B cell (primary cell): ENCODE data around the gene ATOH1. TPM values are rescaled to one million over a fixed set of nuclear protein-coding genes. Genes with fewer than 3 reads are reported as not detected.

Source experiments
- ATAC-seq: fragments of 200-7000 bp; cut with Tn5 transposase; one replicate; pipeline ENCODE4 v1.10.0; 2021; ENCODE audit warnings: low read depth, mild to moderate bottlenecking, moderate number of reproducible peaks, moderate library complexity
- CTCF ChIA-PET: fragments of 350-600 bp; sonication (Branson Sonifier 250); formaldehyde crosslinking; loops from one replicate; lab custom pipeline; 2021; ENCODE audit warnings: antibody characterized with exemption, inconsistent platforms; lab: Charles Lee
- POLR2A ChIA-PET: fragments of 350-600 bp; sonication (Branson Sonifier 250); formaldehyde crosslinking; loops from one replicate; lab custom pipeline; 2021; ENCODE audit warnings: antibody characterized with exemption; lab: Charles Lee
- DNase-seq: peaks from one replicate; pipeline ENCODE4 v3.0.0; 2013
- H2AFZ ChIP-seq: 2 replicates; pipeline ENCODE4 v1.6.1; 2012; ENCODE audit warnings: mild to moderate bottlenecking, low read depth, low read length; ENCODE audit not compliant: insufficient read depth, poor library complexity, severe bottlenecking
- H3K27ac ChIP-seq, 2 donors: 1 replicate in 1 of 2; 2 replicates in 1 of 2; pipeline ENCODE4 v1.5.1; 2012 to 2013; ENCODE audit warnings: low read length in 2 of 2, mild to moderate bottlenecking in 2 of 2, moderate library complexity in 1 of 2
- H3K27me3 ChIP-seq, 4 experiments: fragments of 200-600 bp in 1 of 4; sonication (generic) in 1 of 4; replicated peaks in 1 of 4; 1 replicate in 2 of 4; 2 replicates in 2 of 4; pipeline versions ENCODE4 v1.6.1 to v1.7.0; 2013 to 2016; ENCODE audit warnings: low read length in 3 of 4, mild to moderate bottlenecking in 2 of 4, mixed read lengths in 1 of 4, moderate library complexity in 1 of 4; ENCODE audit not compliant: insufficient read depth in 4 of 4, control insufficient read depth in 3 of 4; ENCODE audit errors: control extremely low read depth in 1 of 4
- H3K36me3 ChIP-seq, 2 experiments: replicated peaks in 1 of 2; 1 replicate in 1 of 2; 2 replicates in 1 of 2; pipeline versions ENCODE4 v1.6.1 to v1.7.1; 2013; ENCODE audit warnings: low read length in 1 of 2; ENCODE audit not compliant: insufficient read depth in 2 of 2, control insufficient read depth in 1 of 2; ENCODE audit errors: control extremely low read depth in 1 of 2, extremely low read depth in 1 of 2
- H3K4me1 ChIP-seq, 2 donors: fragments of 200-600 bp in 1 of 2; sonication (generic) in 1 of 2; 1 replicate in 1 of 2; 2 replicates in 1 of 2; pipeline versions ENCODE4 v1.5.1 to v1.6.1; 2013 to 2017; ENCODE audit warnings: low read length in 2 of 2; ENCODE audit not compliant: control insufficient read depth in 2 of 2, insufficient read depth in 2 of 2
- H3K4me2 ChIP-seq: replicated peaks from 2 replicates; pipeline ENCODE3; 2012; ENCODE audit warnings: mild to moderate bottlenecking, low read depth, low read length; ENCODE audit not compliant: poor library complexity, severe bottlenecking
- H3K4me3 ChIP-seq, 5 experiments: fragments of 200-600 bp in 1 of 5; sonication (generic) in 1 of 5; 1 replicate in 3 of 5; 2 replicates in 2 of 5; pipeline versions ENCODE4 v1.5.1 to v1.7.0; 2011 to 2016; ENCODE audit warnings: low read length in 4 of 5, mild to moderate bottlenecking in 4 of 5, low read depth in 2 of 5, control low read depth in 1 of 5, moderate library complexity in 1 of 5; ENCODE audit not compliant: insufficient read depth in 1 of 5; ENCODE audit errors: control extremely low read depth in 1 of 5, extremely low read depth in 1 of 5
- H3K79me2 ChIP-seq: fragments of 200-600 bp; sonication (generic); one replicate; pipeline ENCODE4 v1.6.0; 2016; ENCODE audit warnings: low read length; ENCODE audit not compliant: control insufficient read depth, insufficient read depth
- H3K9ac ChIP-seq: fragments of 200-600 bp; sonication (generic); 2 replicates; pipeline ENCODE4 v1.6.1; 2017; ENCODE audit warnings: mild to moderate bottlenecking, low read length, moderate library complexity
- H3K9me3 ChIP-seq, 3 donors: one replicate each; pipeline versions ENCODE4 v1.6.1 to v1.7.1; 2013; ENCODE audit warnings: low read length in 2 of 3; ENCODE audit not compliant: control insufficient read depth in 2 of 3, insufficient read depth in 1 of 3; ENCODE audit errors: control extremely low read depth in 1 of 3
- H4K20me1 ChIP-seq: 2 replicates; pipeline ENCODE4 v1.6.0; 2012; ENCODE audit warnings: mild to moderate bottlenecking, low read length; ENCODE audit not compliant: insufficient read depth, control insufficient read depth, poor library complexity, severe bottlenecking
- H3K27ac Mint-ChIP-seq: one replicate; pipeline ENCODE4 v1.8.0; 2021; ENCODE audit warnings: mixed read lengths
- H3K27me3 Mint-ChIP-seq: one replicate; pipeline ENCODE4 v1.8.0; 2021; ENCODE audit warnings: mixed read lengths
- H3K4me1 Mint-ChIP-seq: one replicate; pipeline ENCODE4 v1.8.0; 2021; ENCODE audit warnings: mixed read lengths
- H3K4me3 Mint-ChIP-seq: one replicate; pipeline ENCODE4 v1.8.0; 2021; ENCODE audit warnings: mixed read lengths
- H3K9me3 Mint-ChIP-seq: one replicate; pipeline ENCODE4 v1.8.0; 2022; ENCODE audit warnings: mixed read lengths; ENCODE audit not compliant: insufficient read depth
- EZH2 ChIP-seq: IDR thresholded peaks from 2 replicates; pipeline ENCODE4 v1.6.1; 2012; ENCODE audit warnings: borderline replicate concordance, low read depth, mild to moderate bottlenecking, moderate library complexity, low read length; ENCODE audit not compliant: insufficient read depth, poor library complexity, severe bottlenecking
- WGBS: methylation state at CpG from one replicate; pipeline ENCODE4 v1.1.5; 2013; ENCODE audit warnings: missing lambda C conversion rate; ENCODE audit not compliant: insufficient coverage; 5-methylcytosine and 5-hydroxymethylcytosine counted together
- intact Hi-C: fragments of 100-400 bp; cut with micrococcal nuclease; formaldehyde crosslinking; loops from one replicate; pipeline ENCODE4 v1.10.0; 2022
- polyA plus RNA-seq: library from polyadenylated mRNA; depleted of rRNA; stranded (reverse); fragments of >200 nt; gene quantifications from 2 replicates; pipeline ENCODE4 v1.2.3, GENCODE V29; 2012
- total RNA-seq, 2 donors: library from RNA; stranded (reverse); fragments of 120-200 nt in 1 of 2; gene quantifications; 1 replicate in 1 of 2; 2 replicates in 1 of 2; pipeline versions ENCODE4 v1.2.3 to v1.2.4, GENCODE V29; 2013 to 2022
- TF ChIP-seq, protein P1 (sequence below): fragments of 200-600 bp; IDR thresholded peaks from one replicate; pipeline ENCODE4 v1.8.0; 2022; ENCODE audit warnings: antibody characterized with exemption, mild to moderate bottlenecking

ATOH1 gene
- total and polyA plus RNA-seq, 2 donors (not counting 1 experiment from before 2014, with no cell fraction given), result not detected

DNA sequence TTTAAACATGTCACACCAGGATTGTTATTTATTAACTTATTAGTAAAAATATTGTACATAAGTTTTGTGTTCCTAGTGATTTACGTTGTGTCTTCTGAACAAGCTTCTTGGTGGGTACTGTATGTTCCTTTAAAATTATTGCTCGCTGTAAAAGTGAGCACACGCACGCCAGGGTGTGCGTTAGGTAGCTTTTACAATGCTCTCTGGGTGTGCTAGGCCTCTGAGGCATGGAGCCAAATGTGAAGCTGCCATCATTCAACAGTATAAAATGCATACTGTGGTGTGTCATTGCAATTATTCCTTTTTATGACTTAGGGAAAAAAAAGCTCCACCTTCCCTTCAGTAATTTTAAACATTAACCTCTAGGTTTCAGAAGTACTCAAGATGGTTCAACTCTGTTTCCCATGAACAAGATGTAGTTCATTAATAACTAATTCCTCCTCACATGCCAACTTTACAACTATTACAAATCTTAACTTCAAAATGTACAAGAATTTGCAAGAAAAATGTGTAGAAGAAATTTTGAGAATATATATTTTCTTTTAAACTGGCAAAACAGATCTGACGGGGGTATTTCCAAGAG, 42.4 kb downstream of the ATOH1 start:
- H3K9me3 ChIP-seq, result no peaks in the 10 kb centered on the region
- H3K9ac ChIP-seq, result no peak overlapping the region
- no peaks in the 10 kb centered on the region for H3K27me3 ChIP-seq
- H4K20me1 ChIP-seq, result no peaks in the 10 kb centered on the region
- POLR2A ChIA-PET, result no interaction called here
- H3K4me2 ChIP-seq, result no peak overlapping the region
- no peak overlapping the region for H3K27ac ChIP-seq
- TF ChIP-seq EZH2, result no peak
- no peaks in the 10 kb centered on the region for H3K9me3 Mint-ChIP-seq
- H2AFZ ChIP-seq, result no peak overlapping the region
- CTCF ChIA-PET, result no interaction called here
- WGBS, result 90% methylated on average over 4 of the region's 6 CpGs
- no peaks in the 10 kb centered on the region for H3K27me3 Mint-ChIP-seq
- H3K4me3 ChIP-seq, result no peak overlapping the region
- intact Hi-C loops, result no loop called here
- no peak for DNase-seq
- no peak overlapping the region for H3K4me3 Mint-ChIP-seq
- no peaks in the 10 kb centered on the region for H3K4me1 ChIP-seq
- H3K79me2 ChIP-seq, result no peaks in the 10 kb centered on the region
- no peak for ATAC-seq
- H3K4me1 Mint-ChIP-seq, result no peaks in the 10 kb centered on the region
- no peaks in the 10 kb centered on the region for H3K36me3 ChIP-seq
- H3K27ac Mint-ChIP-seq, result no peak overlapping the region

DNA sequence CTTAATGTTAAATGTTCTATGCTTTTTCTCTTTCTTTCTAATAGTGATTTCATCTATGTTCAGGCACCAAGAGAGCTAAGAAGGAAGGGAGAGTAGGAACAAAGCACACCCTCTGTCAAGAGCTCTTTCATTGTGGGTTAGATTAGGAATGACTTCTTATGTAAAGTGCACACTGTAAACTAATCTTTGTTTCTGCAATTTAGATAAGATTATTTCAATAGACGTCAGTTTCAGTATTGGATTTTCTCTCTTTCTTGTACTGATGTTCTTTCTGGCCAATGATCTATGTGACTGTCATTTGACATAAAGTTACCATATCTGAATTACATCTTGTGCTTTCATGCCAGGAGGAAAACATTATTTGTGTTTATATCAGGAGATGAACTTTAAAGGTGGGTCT, 48.2 kb downstream of the ATOH1 start:
- no peak overlapping the region for H3K9ac ChIP-seq
- no peaks in the 10 kb centered on the region for H3K27me3 ChIP-seq
- peaks cover 0 to 4% (median 1%) of the 10 kb centered on the region in 3 donors for H3K9me3 ChIP-seq
- no peak overlapping the region for H3K27ac Mint-ChIP-seq
- H3K27ac ChIP-seq, result no peak overlapping the region
- ATAC-seq, result no peak
- no peak for TF ChIP-seq EZH2
- TF ChIP-seq, protein P1, sequence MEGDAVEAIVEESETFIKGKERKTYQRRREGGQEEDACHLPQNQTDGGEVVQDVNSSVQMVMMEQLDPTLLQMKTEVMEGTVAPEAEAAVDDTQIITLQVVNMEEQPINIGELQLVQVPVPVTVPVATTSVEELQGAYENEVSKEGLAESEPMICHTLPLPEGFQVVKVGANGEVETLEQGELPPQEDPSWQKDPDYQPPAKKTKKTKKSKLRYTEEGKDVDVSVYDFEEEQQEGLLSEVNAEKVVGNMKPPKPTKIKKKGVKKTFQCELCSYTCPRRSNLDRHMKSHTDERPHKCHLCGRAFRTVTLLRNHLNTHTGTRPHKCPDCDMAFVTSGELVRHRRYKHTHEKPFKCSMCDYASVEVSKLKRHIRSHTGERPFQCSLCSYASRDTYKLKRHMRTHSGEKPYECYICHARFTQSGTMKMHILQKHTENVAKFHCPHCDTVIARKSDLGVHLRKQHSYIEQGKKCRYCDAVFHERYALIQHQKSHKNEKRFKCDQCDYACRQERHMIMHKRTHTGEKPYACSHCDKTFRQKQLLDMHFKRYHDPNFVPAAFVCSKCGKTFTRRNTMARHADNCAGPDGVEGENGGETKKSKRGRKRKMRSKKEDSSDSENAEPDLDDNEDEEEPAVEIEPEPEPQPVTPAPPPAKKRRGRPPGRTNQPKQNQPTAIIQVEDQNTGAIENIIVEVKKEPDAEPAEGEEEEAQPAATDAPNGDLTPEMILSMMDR, result no peak
- no peak for DNase-seq
- no peak overlapping the region for H2AFZ ChIP-seq
- H3K4me1 ChIP-seq, result no peaks in the 10 kb centered on the region
- no peaks in the 10 kb centered on the region for H3K27me3 Mint-ChIP-seq
- H3K4me1 Mint-ChIP-seq, result no peaks in the 10 kb centered on the region
- ChIA-PET POLR2A (no interaction called here), CTCF (no interaction called here)
- no CpG with 5 or more reads among the region's 1 CpG for WGBS
- no peaks in the 10 kb centered on the region for H3K9me3 Mint-ChIP-seq
- H3K79me2 ChIP-seq, result no peaks in the 10 kb centered on the region
- intact Hi-C loops, result no loop called here
- no peak overlapping the region for H3K4me3 ChIP-seq
- H3K4me2 ChIP-seq, result no peak overlapping the region
- H3K36me3 ChIP-seq, result no peaks in the 10 kb centered on the region
- no peak overlapping the region for H3K4me3 Mint-ChIP-seq
- no peaks in the 10 kb centered on the region for H4K20me1 ChIP-seq
